LNCaP clone FGC (cell line): ENCODE results near the gene P3H3.

Experiments
- DNase-seq: peaks from one replicate; pipeline ENCODE4 v3.0.0-alpha.2; 2011; ENCODE audit warnings: low read depth
- H3K4me3 ChIP-seq: 2 replicates; pipeline ENCODE4 v1.5.1; 2011; ENCODE audit warnings: mild to moderate bottlenecking, low read depth, low read length, control low read depth
- TF ChIP-seq, protein P1 (sequence below): IDR thresholded peaks from 2 replicates; pipeline ENCODE4 v1.5.1; 2012; ENCODE audit warnings: mild to moderate bottlenecking; ENCODE audit not compliant: control insufficient read depth, insufficient read depth; ENCODE audit errors: extremely low read depth

Gene P3H3

DNA sequence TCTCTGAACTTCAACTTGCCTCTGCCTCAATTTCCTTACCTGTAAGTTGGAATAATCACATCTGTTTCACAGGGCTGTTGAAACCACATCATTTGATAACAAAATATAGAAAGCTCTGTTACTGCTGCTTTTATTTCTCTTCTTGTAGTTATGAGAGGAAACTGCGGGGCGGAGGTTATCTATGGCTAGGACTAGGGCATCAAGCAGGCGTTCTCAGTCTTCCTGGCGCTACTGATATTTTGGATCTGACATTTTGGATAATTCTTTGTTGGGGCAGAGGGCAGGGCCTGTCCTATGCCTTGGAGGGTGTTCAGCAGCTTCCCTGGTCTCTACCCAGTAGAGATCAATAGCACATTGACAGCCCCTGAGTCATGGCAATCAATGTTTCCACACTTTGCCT lies 3.9 kb downstream of the P3H3 start:
- TF ChIP-seq, protein P1, sequence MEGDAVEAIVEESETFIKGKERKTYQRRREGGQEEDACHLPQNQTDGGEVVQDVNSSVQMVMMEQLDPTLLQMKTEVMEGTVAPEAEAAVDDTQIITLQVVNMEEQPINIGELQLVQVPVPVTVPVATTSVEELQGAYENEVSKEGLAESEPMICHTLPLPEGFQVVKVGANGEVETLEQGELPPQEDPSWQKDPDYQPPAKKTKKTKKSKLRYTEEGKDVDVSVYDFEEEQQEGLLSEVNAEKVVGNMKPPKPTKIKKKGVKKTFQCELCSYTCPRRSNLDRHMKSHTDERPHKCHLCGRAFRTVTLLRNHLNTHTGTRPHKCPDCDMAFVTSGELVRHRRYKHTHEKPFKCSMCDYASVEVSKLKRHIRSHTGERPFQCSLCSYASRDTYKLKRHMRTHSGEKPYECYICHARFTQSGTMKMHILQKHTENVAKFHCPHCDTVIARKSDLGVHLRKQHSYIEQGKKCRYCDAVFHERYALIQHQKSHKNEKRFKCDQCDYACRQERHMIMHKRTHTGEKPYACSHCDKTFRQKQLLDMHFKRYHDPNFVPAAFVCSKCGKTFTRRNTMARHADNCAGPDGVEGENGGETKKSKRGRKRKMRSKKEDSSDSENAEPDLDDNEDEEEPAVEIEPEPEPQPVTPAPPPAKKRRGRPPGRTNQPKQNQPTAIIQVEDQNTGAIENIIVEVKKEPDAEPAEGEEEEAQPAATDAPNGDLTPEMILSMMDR = no peak
- DNase-seq = no peak
- H3K4me3 ChIP-seq = no peak overlapping the region

DNA sequence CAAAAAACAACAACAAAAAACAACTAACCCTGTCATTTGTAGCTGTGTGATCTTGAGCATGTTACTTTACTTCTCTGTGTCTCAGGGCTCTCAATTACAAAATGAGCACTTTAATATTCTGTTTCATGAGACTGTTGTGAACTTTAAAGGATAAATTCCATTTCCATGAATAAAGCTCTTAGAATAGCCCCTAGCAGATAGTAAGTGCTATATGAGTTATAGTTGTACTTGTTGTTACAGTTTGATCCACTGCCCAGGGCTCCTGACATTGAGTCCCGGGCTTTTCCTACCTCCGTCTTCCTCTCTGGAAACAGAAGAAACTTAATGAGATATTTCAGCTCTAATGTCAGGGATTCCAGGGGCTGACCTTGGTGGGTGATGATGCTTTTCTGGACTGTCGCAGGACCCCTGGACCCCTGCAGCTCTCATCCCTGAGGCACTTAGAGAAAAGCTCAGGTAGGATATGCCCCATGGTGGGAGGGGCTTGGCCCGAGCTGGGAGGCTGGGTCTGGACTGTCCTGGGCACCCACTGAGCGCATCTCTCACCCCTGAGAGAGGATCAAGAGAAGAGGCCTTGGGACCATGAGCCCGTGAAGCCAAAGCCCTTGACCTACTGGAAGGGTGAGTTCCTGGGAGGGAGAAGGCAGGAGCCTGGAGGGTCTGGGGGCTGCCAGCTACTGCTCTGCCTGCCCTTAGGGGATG lies 5.1 kb downstream of the P3H3 start:
- no peak for DNase-seq
- TF ChIP-seq, protein P1 = no peak
- no peak overlapping the region for H3K4me3 ChIP-seq

DNA sequence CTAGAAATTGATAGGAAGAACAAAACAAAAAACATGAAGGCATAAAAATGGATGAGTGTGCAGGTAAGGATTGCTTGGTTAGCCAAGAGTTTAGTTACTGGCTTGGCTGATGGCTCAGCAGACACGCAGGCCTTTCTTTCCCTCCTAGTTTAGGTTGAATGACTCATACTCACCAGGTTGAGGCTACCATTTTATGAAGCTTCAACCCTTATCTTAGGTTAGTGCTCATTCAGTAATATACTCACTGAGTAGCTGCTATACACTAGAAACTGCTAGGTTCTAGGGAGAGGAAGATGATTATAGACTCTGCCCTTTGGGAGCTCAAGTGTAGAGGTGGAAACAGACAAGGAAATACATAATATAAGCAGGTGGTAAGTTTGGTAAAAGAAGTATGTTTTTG lies 6.0 kb downstream of the P3H3 start:
- DNase-seq = no peak
- H3K4me3 ChIP-seq = no peak overlapping the region
- TF ChIP-seq, protein P1 = no peak

DNA sequence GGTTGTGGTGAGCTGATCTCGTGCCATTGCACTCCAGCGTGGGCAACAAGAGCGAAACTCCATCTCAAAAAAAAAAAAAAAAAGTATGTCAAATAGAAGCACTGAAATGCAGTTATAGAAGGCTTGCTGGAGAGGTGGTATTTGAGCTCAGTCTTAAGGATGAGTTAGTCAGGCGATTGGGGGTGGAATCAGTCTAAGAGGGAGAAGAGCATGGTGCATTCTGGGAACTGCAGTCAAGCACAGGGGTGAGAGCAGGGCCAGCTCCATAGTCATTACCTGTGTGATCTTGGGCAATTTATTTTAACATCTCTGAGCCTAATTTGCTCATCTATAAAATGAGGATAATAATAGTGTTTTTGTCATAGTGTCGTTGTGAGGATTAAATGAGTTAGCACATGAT lies 6.7 kb downstream of the P3H3 start:
- TF ChIP-seq, protein P1 = no peak
- H3K4me3 ChIP-seq = no peak overlapping the region
- DNase-seq = no peak

DNA sequence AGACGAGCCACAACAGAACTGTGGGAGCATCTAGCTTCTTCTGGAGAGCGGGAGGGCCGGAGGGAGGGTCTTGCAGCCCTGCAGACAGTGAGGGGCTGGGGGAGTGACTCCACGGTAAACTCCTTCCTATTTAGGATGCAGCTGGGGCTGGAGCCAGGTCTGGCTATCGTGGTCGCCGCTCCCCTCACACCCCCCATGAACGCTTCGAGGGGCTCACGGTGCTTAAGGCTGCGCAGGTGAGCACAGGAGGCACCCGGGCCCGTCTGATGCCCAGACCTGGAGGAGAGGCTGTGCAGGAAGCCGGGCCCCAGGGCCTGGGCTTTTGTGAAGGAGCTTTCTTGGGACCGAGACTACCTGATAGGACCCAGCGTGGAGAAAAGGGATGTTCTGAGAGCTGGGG lies 8.6 kb downstream of the P3H3 start:
- TF ChIP-seq, protein P1 = no peak
- DNase-seq = no peak
- H3K4me3 ChIP-seq = no peak overlapping the region

DNA sequence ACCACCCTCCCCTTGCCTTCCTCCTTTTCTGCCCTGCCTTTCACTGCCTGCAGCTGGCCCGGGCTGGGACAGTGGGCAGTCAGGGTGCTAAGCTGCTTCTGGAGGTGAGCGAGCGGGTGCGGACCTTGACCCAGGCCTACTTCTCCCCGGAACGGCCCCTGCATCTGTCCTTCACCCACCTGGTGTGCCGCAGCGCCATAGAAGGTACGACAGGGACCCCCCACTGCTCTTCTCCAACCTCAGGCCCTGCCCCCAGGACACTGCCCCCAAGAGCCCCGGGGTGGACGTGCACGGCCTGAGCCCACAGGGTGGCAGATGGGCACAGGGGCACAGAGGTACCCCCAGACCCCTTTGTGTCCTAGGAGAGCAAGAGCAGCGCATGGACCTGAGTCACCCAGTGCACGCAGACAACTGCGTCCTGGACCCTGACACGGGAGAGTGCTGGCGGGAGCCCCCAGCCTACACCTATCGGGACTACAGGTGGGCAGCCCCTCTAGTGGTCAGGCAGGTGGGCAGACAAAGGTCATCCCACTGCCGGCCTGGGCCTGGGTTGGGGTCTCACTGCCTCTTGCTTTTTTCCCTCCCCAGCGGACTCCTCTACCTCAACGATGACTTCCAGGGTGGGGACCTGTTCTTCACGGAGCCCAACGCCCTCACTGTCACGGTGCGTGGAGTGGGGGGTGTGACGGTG lies 9.3 kb downstream of the P3H3 start:
- no peak for DNase-seq
- TF ChIP-seq, protein P1 = no peak
- H3K4me3 ChIP-seq = no peak overlapping the region
